HuH-7.5 (cell line): ENCODE measurements around the gene DR1.
"Not testable (repeated sequence)": the region's sequence is repeated elsewhere in the genome, so short reads cannot be mapped to it uniquely, and the experiment has no call there.

ENCODE experiments used
- DNase-seq: peaks from one replicate; pipeline ENCODE4 v3.0.0; 2011; ENCODE audit warnings: low spot score

The DR1 gene

DNA sequence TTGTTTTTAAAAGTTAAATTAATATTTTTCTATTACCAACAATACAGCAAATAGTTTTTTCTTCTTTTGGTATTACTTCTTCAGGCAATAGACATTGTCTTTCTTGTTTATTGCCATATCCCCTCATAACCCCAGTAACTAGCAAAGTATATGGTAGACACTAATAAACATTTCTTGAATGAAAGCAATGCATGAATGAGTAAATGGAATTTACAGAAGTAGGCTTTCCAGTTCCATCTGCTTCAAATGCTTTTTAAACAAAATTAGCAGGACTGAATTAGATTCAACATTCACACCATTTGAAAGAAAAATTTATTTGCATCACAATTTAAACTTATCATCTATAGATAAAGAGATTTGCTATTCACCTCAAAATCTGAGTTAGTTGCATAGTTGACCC lies 5.6 kb upstream of the DR1 start:
- DNase-seq = no peak

DNA sequence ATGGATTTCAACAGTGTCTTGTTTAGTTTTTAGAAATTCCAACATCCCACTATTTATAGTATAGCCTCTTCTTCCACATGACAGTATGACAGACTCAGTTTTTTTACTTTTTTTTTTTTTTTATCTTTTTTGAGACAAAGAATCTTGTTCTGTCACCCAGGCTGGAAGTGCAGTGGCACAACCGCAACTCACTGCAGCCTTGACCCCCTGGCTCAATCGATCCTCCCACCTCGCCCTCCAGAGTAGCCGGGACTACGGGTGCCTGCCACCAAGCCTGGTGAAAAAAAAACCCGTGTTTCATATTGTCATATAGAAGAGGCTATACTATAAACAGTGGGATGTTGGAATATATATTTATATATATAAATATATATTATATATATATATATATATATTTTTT lies 1.2 kb upstream of the DR1 start:
- no peak for DNase-seq

DNA sequence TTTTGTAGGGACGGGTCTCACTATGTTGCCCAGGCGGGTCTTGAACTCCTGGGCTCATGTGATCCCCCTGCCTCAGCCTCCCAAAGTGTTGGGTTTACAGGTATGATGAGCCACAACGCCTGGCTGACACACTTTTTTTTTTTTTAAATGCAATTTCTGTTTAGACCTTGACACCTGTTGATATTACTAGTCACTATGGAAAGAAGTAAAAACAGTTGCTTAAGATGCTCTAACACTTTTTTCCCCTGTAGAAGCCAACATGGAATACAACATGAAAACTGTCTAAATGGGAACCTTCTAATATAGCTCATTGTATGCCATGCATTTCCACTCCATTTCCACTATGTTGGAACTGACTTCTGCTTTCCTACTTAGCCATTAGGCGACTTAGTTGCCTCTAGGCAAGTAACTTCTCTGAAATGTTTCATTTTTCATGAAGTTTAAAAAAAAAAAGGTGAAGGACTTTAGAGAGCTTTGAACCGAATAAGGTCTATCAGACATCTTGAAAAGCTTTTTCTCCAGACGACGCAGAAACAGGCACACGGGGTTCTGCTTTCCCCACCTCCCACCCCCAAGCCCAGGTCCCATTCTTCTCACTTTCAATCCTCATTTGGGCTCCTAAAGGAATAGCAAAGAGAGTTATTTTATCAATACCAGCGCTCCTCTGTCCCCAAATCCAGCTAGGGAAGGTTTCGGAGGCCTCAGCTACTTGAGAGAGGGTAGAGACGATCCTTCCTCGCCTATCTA lies 648 bp upstream of the DR1 start:
- peak; percentile 10 for DNase-seq

DNA sequence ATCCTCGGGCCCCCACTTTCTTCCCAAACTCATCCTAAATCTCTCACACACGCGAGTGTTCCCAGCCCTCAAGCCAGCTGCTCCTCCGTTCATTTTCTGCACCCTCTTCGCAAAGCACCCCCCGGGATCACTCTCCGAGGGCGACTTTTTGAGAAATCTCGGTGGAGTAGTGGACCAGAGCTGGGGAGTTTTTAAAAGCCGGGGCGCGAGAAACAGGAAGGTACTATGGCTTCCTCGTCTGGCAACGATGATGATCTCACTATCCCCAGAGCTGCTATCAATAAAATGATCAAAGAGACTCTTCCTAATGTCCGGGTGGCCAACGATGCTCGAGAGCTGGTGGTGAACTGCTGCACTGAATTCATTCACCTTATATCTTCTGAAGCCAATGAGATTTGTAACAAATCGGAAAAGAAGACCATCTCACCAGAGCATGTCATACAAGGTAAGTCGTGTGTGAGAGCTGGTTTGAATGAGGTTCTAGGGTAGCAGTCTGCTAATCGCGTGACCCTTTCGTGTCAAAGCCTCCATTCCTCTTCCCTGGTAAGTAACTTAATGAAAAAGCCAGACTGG lies 800 bp downstream of the DR1 start:
- peak; percentile 11 for DNase-seq

DNA sequence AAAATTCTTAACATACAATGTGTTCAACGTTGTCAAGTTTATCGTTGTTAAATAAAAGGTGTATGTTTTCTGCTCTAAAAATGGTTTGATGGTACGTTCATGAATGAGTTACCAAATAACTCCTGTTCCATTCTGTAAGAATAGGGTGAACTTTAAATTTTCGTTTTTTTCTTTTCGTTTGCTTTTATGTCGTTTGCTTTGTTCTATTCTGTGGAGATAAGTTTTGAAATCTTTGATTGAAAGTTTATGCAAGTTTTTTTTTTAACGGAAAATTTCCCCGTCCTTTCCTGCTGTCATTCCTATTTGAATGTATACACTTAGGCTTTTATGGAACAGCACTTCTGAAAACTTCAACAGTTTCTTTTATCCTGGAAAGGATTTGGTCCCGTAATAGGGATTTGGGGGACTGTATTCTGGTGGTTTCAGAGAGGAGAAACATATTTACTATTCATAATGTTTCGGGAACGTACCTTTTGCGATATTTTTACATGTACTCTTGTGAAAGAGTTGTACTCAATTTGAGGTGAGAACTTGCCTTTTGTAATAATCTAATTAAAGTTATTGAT lies 1.7 kb downstream of the DR1 start:
- no peak for DNase-seq

DNA sequence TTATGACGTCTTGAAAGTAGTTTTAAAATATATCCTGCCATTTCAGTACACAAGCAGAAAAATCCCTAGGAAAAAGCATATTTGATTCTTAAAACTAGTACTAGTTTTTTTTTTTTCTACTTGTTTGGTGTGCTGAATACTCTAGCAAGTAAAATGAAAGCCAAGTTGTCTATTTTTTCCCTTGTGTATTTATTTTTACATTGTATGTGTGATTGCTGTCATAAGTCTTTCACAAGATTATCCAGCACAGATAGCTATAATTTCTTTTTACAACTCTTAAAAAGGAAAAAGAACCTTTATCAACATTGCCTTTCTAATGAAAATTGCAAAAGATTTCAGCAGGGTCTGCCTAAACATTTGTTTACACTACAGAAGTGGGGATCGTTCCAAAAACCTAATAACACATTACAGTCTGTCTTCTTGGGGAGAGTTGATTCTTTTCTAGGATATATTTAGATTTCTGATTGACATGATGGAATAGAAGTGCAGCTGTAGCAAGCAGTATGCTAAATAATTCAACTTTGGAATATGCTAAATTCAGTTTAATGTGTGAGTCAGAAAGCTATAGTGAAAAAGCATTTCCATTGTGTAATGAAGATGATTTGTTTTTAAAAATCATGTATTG lies 2.5 kb downstream of the DR1 start:
- no peak for DNase-seq

DNA sequence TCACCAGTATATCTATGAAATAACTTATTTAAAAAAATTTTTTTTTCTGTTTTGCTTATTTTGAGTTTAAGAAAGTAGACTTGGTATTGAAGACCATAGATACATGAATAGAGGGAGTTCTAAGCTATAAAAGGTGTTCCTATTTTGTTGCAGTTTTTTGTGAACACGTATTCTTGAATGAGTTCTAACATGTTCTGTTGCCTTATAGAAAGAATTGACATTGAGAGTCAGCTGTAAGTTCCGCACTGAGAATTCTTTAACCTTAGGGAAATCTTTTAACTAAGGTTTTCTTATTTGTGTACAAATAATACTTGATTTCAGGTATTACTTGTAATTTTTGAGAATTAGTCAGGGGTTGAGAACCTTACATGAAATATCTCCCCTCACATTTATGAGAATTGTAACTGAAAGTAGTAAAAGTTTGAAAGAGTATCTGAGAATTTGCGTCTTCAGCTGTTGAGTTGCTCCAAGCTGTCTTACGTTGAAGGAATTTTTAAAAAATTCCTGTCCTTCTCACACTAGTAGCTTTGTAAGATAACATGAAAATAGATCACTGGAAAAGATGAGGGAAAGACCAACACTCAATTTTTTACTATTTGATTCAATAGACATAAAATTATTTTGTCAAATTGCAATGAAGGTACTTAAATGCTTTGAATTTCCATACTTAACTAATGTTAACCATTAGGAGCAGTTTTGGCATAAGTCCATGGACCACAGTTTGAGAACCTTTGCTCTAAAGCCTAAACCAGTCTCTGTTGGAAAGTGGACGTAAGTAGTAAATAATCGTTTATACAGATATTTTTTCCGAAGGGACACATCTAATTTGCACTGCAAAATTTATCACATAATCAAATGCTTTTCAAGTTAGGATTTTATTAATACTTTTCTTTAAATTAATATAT lies 3.8 kb downstream of the DR1 start:
- DNase-seq = no peak

DNA sequence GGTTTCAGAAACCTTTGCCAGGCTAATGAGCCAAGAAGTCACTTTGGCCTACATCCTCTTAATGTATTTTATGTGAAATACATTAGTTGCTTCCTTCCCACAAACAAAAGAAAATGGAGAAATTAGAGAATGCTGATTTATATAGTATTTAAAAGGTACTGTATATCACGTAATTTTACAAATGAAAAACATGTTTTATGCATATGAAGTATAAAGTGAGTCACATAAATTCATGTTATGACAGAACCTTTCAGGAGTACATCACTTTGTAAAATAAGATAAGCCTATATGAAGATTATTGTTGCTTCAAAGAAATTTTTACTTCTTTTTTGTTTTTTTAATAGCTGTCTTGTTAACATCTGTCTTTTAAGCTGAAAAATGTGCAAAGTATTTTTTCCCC lies 4.6 kb downstream of the DR1 start:
- no peak for DNase-seq

DNA sequence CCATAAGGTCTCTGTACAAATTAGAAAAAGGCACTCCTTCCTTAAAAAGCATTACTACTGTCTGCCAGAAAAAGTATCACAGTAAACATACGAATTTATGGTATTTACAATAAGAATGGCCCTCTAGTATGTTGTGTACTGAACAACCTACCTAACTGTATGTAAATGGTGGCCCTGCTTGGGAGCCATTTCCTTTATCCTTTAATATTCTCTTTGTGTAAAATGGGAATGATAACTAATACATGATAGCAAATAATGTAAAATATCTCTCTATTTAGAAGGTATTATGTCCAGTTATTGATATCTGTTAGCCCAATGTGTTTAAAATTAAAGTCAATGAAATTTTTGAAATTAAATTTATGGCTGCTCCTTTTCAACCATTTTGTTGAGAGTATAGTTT lies 5.2 kb downstream of the DR1 start:
- no peak for DNase-seq

DNA sequence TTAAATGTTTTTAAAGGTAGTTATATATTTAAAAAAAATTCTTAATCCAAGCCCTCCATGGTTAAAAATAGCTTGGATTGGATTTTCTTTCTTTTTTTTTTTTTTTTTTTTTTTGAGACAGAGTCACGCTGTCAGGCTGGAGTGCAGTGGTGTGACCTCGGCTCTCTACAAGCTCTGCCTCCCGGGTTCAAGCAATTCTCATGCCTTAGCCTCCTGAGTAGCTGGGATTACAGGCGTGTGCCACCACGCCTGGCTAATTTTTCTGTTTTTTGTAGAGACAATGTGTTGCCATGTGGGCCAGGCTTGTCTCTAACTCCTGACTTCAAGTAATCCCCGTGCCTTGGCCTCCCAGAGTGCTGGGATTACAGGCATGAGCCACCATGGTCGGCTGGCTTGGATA lies 5.6 kb downstream of the DR1 start:
- DNase-seq = not testable (repeated sequence)

DNA sequence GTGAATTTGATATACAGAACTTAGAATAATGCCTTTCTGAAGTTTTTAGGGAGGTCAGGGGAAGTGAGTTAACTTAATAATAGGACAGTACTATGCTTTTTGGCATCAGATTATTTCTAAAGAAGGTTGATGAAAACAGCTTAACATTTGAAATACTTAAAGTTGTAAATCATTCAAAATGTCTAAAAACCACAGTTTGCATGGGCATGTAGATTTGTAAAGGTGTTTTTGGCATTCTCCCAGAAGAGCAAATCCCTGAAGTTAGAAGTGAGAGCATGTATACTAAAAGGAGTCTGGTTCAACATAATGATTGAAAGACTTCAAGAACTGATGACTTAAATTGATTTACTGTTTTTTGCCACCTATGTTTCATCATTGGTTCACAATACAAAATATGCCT lies 6.7 kb downstream of the DR1 start:
- DNase-seq = no peak

DNA sequence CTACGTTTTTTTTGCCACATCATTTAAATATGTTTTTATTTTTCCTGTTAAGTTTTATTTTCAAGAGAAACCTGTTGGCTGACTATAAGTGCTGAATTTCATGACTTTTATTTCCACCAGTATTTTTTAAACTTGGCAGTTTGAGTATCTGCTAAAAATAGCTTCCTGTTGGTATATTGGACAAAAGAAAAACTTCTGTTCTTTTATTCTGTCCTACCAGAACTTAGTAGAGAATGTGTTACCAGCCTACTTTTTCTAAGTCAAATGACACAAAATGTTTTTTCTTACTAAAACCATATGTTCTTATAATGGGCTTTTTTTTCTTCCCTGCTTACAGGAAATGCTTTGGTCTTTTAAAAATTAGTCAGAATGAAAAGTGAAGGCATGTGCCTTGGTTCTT lies 7.6 kb downstream of the DR1 start:
- no peak for DNase-seq

DNA sequence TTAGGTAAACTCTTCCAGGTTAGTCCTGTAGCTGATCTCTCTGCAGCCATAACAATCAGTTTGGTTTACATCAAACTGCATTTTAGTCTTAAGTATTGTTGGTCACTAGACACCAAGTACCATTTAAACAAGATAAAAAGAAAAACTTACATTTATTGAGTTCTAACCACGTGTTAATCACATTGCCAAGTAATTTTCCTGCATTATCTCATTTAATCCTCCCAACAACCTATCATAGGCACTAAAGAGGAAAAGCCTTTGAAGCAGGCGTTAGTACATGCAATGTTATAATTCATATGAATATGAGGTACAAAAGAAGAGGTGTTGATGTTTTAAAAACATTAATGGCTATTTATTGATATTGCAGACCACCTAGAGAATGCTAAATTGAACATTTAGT lies 9.0 kb downstream of the DR1 start:
- no peak for DNase-seq

DNA sequence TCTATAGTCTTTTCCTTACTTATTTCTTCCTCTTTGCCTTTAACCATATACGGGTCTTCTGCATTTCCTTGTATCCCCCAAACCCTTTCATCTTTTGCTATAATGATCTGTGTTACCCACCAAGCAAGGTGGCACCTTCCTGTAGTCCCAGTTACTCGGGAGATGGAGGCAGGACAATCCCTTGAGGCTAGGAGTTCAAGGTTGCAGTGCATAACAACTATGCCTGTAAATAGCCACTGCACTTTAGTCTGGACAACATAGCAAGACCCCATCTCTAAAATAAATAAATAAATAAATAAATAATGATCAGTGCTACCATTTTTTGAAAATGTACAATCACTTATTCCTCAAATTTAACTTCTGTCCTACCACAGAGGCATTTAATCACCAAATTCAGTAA lies 11.5 kb downstream of the DR1 start:
- no peak for DNase-seq

DNA sequence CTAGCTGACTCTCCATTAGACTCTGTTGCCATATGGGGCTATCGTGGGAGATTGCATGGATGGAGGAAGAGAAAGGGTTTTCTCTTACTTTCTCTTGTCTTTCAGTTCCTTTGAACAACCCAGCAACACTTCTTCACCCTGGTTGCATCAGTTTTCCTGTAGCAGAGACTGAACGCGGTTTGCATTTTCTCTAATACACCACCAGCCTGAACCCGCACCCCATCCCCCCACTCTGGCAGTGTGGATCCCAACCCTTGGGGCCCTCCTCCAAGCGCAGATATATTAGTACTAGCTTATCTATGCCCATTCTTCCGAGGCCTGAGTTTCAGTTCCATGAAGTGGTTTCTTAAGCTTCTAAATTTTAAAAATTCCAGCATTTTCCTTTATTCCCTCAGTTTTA lies 12.6 kb downstream of the DR1 start:
- DNase-seq = no peak

DNA sequence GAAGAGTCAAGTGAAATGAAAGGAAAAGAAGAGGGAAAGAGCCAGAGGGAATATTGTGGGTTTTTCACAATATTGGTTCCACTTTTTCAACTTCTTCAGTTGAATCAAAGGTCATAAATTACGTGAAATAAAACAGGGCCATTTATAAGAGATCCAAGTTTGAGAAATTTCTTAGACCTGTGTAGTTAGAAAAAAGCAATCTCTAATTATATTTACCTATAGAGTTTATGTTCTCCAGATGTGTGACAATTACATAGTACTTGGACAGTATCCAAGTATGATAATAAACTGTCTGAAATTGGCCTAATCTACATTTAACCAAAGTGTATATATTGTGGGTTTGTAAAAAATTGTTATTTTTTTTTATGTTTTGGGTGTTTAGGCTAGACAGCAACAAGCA lies 14.4 kb downstream of the DR1 start:
- DNase-seq = no peak

DNA sequence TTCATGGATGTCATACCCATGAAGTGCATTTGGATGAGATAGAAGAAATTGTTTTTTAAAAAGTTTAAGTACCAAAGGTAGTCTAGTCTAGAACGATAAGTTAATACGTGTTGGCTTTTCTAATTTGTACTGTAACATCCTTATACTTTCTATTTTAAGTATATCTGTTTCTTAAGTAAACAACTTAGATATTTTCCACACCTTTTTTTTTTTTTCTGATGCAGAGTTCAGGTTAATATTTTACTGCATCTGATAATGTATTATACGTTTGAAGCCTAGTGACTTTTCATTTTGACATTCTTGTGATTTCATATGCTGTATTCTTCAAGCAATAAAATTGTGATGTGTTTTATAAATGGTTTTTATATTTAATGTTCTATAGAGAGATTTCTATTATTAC lies 16.5 kb downstream of the DR1 start:
- no peak for DNase-seq

DNA sequence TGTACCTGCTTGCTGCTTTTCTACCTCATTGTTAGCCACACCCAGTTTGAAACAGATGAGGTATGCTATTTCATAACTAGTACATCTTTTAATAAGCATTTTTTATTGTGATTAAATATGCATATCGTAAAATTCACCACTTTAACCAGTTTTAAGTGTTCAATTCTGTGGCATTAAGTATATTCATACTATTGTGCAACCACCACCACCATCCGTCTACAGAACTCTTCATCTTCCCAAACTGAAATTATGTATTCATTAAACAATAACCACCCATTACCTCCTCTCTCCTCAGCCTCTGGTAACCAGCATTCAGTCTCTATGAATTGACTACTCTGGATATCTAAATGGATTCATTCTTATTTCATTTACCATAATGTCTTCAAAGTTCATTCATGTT lies 20.1 kb downstream of the DR1 start:
- no peak for DNase-seq

DNA sequence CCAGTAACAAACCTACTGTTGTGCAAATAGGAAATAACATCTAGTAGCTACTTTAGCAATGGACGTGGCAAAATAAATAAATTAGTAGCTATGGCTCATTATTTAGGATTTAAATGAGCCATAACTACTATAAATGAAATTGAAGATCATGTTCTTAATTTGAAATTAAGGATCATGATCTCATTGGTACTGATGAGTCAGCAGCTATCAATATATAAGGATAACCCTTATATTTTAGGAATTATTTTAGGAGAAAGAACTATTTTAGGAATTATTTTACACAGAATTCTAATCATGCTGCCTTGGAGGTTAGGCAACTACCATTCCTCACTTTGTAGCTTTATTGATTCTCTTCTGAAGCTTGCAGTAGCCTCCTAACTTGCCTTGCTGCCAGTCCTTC lies 24.0 kb downstream of the DR1 start:
- no peak for DNase-seq

DNA sequence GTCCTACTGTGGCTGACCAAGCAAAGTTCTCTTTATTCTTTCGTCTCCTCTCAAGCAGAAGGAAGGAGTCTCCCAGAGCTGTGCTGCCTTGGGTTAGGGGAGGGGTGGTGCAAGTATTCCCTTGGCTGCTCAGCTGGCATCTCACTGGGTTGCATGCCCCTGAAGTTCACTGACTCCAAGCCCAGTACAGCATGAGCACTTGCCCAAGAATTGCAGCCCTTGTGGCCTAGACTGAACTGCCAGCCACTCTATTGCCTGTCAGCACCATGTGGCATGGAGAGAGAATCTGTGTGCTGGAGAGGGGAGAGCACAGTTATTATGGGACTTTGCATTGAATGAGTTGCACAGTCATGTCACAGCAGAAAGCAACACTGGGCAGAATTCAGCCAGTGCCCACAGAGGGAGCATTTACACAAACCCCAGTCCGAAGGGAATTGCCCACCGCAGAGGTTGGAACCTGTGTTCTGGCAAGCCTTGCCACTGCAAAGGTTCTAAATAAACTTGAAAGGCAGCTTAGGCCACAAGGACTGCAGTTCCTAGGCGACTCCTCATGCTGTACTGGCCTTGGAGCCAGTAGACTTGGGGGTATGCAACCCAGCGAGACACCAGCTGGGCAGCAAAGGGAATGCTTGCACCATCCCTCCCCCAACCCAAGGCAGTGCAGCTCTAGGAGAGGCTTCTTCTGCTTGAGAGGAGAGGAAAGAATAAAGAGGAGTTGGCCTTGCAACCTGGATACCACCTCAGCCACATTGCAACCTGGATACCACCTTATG lies 28.8 kb downstream of the DR1 start:
- DNase-seq = no peak

DNA sequence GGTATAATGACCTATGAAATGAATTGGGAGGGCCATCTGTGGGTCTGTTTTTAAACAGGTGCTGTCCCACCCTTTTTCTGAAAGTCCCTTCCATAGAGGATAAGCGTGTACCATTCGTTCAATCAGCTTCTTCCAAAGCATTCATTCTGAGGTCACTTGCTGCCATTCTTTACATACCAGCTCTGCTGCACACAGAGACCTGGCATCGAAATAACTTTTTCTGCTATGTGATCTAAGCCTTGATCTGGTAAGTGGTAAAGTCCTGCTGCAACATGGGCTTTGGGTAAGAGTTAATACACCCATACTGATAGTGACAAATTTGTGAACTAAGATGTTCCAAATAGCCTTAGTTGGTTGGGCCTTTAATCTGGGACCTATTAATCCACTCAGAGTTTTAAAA lies 38.9 kb downstream of the DR1 start:
- DNase-seq = no peak

DNA sequence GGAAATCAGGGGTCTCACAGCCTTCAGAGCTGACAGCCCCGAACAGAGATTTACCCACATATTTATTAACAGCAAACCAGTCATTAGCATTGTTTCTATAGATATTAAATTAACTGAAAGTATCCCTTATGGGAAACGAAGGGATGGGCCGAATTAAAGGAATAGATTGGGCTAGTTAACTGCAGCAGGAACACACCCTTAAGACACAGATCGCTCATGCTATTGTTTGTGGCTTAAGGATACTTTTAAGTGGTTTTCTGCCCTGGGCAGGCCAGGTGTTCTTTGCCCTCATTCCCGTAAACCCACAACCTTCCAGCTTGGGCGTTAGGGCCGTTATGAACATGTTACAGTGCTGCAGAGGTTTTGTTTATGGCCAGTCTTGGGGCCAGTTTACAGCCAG lies 40.6 kb downstream of the DR1 start:
- DNase-seq = not testable (repeated sequence)
